Nephron (organoid): ENCODE measurements around the gene HMCN2.
A peak's percentile ranks its signal among the peaks of the same experiment; 100 is the strongest.

ENCODE experiments used
- H3K27ac Mint-ChIP-seq, 3 experiments: 2 replicates each; pipeline ENCODE4 v1.8.0; 2020; ENCODE audit warnings: mixed read lengths in 3 of 3, mild to moderate bottlenecking in 2 of 3, moderate library complexity in 1 of 3
- H3K27me3 Mint-ChIP-seq: 2 replicates; pipeline ENCODE4 v1.8.0; 2021; ENCODE audit warnings: low read depth, mild to moderate bottlenecking, moderate library complexity, mixed read lengths
- H3K36me3 Mint-ChIP-seq: 2 replicates; pipeline ENCODE4 v1.8.0; 2020; ENCODE audit warnings: low read depth, mixed read lengths
- H3K4me1 Mint-ChIP-seq: 2 replicates; pipeline ENCODE4 v1.8.0; 2020; ENCODE audit warnings: mixed read lengths
- H3K4me3 Mint-ChIP-seq, 3 experiments: 2 replicates each; pipeline ENCODE4 v1.8.0; 2020; ENCODE audit warnings: mild to moderate bottlenecking in 3 of 3, mixed read lengths in 3 of 3, moderate library complexity in 2 of 3
- H3K9me3 Mint-ChIP-seq: 2 replicates; pipeline ENCODE4 v1.8.0; 2020; ENCODE audit warnings: mixed read lengths
- TF ChIP-seq, protein P1 (sequence below), 3 experiments: fragments of 200-600 bp; sonication (generic); IDR thresholded peaks; one replicate each; pipeline ENCODE4 v1.5.0; 2021; ENCODE audit warnings: antibody characterized with exemption in 3 of 3; ENCODE audit not compliant: unreplicated experiment in 3 of 3

Gene HMCN2

DNA sequence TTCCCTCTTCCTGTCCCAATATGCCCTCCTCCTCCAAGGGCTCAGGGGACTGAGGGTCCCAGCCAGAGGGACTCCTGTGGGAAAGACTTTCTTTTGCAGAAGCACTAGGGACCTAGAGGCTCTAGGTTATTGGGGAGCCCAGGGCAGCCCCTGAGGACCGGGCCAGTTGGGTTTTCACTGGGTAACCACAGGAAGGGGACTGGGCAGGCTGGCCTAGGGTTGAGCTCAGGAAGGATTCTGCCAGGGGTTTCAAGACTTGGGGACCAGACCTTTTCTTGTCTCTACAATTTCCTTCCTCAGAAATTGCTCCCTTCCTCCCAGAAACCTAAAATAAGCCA, 24.4 kb upstream of the HMCN2 start:
- TF ChIP-seq, protein P1, sequence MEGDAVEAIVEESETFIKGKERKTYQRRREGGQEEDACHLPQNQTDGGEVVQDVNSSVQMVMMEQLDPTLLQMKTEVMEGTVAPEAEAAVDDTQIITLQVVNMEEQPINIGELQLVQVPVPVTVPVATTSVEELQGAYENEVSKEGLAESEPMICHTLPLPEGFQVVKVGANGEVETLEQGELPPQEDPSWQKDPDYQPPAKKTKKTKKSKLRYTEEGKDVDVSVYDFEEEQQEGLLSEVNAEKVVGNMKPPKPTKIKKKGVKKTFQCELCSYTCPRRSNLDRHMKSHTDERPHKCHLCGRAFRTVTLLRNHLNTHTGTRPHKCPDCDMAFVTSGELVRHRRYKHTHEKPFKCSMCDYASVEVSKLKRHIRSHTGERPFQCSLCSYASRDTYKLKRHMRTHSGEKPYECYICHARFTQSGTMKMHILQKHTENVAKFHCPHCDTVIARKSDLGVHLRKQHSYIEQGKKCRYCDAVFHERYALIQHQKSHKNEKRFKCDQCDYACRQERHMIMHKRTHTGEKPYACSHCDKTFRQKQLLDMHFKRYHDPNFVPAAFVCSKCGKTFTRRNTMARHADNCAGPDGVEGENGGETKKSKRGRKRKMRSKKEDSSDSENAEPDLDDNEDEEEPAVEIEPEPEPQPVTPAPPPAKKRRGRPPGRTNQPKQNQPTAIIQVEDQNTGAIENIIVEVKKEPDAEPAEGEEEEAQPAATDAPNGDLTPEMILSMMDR (IDR thresholded peaks at IDR 0.05; ENCODE audit: unreplicated experiment in 3 of 3): no peak
- Mint-ChIP-seq H3K4me3 (no peak overlapping the region), H3K4me1 (peaks cover 9% of the 10 kb centered on the region), H3K36me3 (no peaks in the 10 kb centered on the region), H3K27ac (no peak overlapping the region), H3K27me3 (peaks cover 23% of the 10 kb centered on the region), H3K9me3 (no peaks in the 10 kb centered on the region)

DNA sequence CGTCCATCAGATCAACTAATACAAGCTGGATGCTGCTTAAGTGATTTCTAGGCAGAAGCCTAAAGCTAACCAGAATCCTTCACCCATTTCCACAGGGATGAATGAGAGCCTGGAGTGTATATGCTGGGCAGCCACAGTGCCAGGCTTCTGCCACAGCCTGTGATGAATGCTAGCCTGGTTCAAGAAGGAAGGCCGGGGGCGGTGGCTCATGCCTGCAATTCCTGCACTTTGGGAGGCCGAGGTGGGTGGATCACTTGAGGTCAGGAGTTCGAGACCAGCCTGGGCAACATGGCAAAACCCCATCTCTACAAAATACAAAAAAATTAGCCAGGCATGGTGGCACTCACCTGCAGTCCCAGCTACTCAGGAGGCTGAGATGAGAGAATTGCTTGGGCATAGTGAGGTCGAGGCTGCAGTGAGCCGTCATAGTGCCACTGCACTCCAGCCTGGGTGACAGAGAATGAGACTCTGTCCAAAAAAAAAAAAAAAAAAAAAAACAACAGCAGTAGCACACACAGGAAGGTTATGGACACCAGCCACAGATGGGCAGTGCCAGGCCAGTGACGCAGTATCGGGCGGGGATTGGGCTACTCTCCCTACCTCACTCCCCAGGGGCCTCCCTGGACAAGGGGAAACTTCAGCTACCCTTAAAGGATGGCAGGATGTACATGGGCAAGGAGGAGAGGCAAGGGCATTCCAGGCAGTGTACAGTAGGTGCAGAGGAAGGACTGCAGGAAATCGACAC, 23.1 kb upstream of the HMCN2 start:
- TF ChIP-seq, protein P1 (IDR thresholded peaks at IDR 0.05; ENCODE audit: unreplicated experiment in 3 of 3): no peak
- Mint-ChIP-seq H3K27ac (no peak overlapping the region), H3K36me3 (no peaks in the 10 kb centered on the region), H3K9me3 (no peaks in the 10 kb centered on the region), H3K4me3 (no peak overlapping the region), H3K4me1 (peaks cover 5% of the 10 kb centered on the region), H3K27me3 (peaks cover 23% of the 10 kb centered on the region)

DNA sequence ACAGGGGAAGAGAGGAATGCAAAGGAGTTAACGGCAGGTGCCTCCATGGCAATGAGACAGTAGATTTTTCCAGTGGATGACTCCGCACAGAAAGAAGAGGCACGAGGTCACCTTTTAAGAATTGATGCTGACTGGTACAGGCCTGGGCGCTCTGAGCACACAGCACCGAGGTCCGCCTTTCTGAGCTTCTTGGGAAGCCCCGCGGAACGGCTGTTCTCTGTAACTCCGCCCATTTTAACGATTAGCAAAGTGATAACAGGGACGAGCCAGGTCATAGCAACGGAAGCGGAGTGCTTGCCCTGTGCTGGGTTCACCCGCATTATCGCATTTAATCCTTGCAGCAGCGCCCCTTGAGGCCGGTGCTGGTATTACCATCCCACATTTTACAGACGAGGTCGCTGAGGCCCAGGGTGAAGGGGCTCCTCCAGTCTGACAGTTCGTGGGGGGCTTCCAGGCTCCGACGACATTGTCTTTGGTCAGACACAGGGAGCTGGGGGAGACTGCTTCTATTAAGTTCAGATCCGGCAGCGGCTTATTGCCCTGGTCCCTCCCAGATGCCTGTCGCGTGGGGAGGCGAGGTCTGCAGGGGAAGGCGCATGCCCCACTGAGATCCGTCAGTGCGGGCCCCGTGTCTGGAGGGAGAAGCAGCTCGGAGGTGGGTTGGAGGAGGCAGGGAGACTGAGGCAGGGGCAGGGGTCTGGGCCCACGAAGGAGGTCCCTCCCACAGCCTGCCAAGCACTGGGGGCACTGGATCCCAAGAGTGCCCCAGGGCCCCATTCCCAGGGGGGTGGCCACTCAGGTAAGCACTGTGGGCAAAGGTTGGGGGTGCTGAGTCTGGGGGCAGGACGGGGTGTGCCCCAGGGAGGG, 22.3 kb upstream of the HMCN2 start:
- Mint-ChIP-seq H3K4me1 (peaks cover 5% of the 10 kb centered on the region), H3K27ac (no peak overlapping the region), H3K4me3 (peak overlapping the region in 1 of 3 experiments; percentile 27), H3K27me3 (peaks cover 21% of the 10 kb centered on the region), H3K36me3 (no peaks in the 10 kb centered on the region), H3K9me3 (no peaks in the 10 kb centered on the region)
- TF ChIP-seq, protein P1 (IDR thresholded peaks at IDR 0.05; ENCODE audit: unreplicated experiment in 3 of 3): peak; percentile 93 to 95 (median 94)

DNA sequence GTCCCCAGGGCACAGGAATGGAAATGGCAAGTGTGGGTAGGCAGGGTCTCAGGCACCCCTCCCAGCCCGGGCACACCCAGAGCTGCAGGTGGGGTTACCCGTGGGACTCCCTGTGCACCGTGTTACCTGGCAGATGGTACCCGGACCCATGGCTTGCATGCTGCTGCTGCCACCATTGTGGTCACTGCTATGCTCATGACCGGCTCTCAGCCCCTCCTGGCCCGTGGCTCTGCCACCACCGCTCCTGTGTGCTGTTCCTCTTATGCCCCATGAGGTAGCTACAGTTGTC, 21.7 kb upstream of the HMCN2 start:
- peaks cover 5% of the 10 kb centered on the region for H3K4me1 Mint-ChIP-seq
- H3K27me3 Mint-ChIP-seq: peaks cover 20% of the 10 kb centered on the region
- no peaks in the 10 kb centered on the region for H3K36me3 Mint-ChIP-seq
- H3K27ac Mint-ChIP-seq: no peak overlapping the region
- no peaks in the 10 kb centered on the region for H3K9me3 Mint-ChIP-seq
- TF ChIP-seq, protein P1 (IDR thresholded peaks at IDR 0.05; ENCODE audit: unreplicated experiment in 3 of 3): no peak
- no peak overlapping the region for H3K4me3 Mint-ChIP-seq

DNA sequence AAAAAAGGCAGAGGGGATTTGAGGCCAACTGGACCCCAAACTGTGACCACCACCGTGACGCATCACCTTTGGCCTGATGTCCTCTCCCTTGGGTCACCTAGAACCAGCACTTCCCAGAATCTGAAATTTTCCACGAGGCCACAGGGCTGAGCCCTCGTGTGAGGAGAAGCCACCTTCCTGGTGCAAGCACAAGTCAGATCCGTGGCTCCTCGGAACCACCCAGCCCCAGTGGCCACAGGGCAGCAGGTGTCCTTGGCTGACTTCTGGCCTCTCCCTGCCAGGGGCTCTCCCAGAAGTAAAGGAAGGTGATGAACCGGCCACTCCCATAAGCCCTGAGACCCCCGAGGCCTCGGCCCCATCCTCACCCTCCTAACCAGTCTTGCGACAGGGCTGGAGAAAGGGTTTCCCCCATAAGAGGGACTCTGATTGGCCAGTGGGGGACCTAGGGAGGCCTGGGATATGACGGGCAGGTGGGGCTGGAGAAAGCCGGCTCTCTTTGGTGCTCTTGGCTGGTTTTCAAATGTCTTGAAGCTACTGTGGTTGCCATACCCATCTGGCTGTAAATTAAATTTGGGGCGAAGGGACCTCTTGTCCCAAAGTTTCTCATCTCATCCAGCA, 20.9 kb upstream of the HMCN2 start:
- H3K27me3 Mint-ChIP-seq: peaks cover 26% of the 10 kb centered on the region
- H3K4me1 Mint-ChIP-seq: peaks cover 5% of the 10 kb centered on the region
- H3K9me3 Mint-ChIP-seq: no peaks in the 10 kb centered on the region
- H3K27ac Mint-ChIP-seq: no peak overlapping the region
- no peak overlapping the region for H3K4me3 Mint-ChIP-seq
- TF ChIP-seq, protein P1 (IDR thresholded peaks at IDR 0.05; ENCODE audit: unreplicated experiment in 3 of 3): no peak
- no peaks in the 10 kb centered on the region for H3K36me3 Mint-ChIP-seq
